NT2/D1 (cell line): Measurements from ENCODE around the gene DTD2.

Source experiments
- YY1 ChIP-seq: IDR thresholded peaks from 2 replicates; pipeline ENCODE4 v1.6.1; 2011; ENCODE audit not compliant: insufficient read length, insufficient read depth
- ZNF274 ChIP-seq: IDR thresholded peaks from 2 replicates; pipeline ENCODE4 v1.6.1; 2011; ENCODE audit warnings: mild to moderate bottlenecking, low read depth, low read length

- TF ChIP-seq YY1 (no peak), ZNF274 (no peak)
These were observed 48.9 kb downstream of the DTD2 start for GRCh38 chr14:31408421-31408820.
